DOHH2 (cell line): Measurements from ENCODE around the gene POTEJ.
"Not testable (repeated sequence)": the region's sequence is repeated elsewhere in the genome, so short reads cannot be mapped to it uniquely, and the experiment has no call there.

ENCODE experiments used
- CTCF ChIP-seq: fragments of 200-600 bp; sonication (generic); IDR thresholded peaks from one replicate; pipeline ENCODE4 v1.5.1; 2014; ENCODE audit warnings: antibody characterized with exemption, mild to moderate bottlenecking, low read depth, low read length; ENCODE audit not compliant: poor library complexity, severe bottlenecking
- EZH2phosphoT487 ChIP-seq: fragments of 200-600 bp; sonication (generic); IDR thresholded peaks from 2 replicates; pipeline ENCODE4 v1.6.1; 2017; ENCODE audit warnings: borderline replicate concordance, mild to moderate bottlenecking, antibody characterized with exemption, low read length, moderate library complexity, mixed read lengths

- TF ChIP-seq CTCF, EZH2phosphoT487: not testable (repeated sequence)
Measured at GRCh38 chr2:130703250-130703649, 92.0 kb downstream of the POTEJ start.
